K562 (cell line): ENCODE results near the gene QKI. TPM values are rescaled to one million over a fixed set of nuclear protein-coding genes. Genes with fewer than 3 reads are reported as not detected.
A peak's percentile ranks its signal among the peaks of the same experiment; 100 is the strongest.

Experiments used
- BRD9 ChIP-seq: fragments of 450-650 bp; IDR thresholded peaks from 2 replicates; pipeline ENCODE4 v1.6.1; 2018; ENCODE audit warnings: low read depth; ENCODE audit not compliant: partially characterized antibody
- CREM ChIP-seq: IDR thresholded peaks from 2 replicates; pipeline ENCODE4 v1.6.1; 2014; ENCODE audit warnings: antibody characterized with exemption, low read depth
- CTBP1 ChIP-seq: fragments of 450-650 bp; IDR thresholded peaks from 2 replicates; pipeline ENCODE4 v1.6.1; 2016; ENCODE audit warnings: borderline replicate concordance
- E4F1 ChIP-seq: fragments of 250-450 bp; sonication (Bioruptor Pico); IDR thresholded peaks from 2 replicates; pipeline ENCODE4 v1.5.0; 2021; ENCODE audit warnings: mild to moderate bottlenecking, borderline replicate concordance
- ESRRA ChIP-seq: fragments of 450-650 bp; IDR thresholded peaks from 2 replicates; pipeline ENCODE4 v1.6.1; 2014; ENCODE audit warnings: low read depth, mild to moderate bottlenecking, moderate library complexity, borderline replicate concordance
- ETV1 ChIP-seq: fragments of 450-650 bp; conservative IDR thresholded peaks from 2 replicates; pipeline ENCODE4 v1.6.1; 2016; ENCODE audit warnings: missing genetic modification characterization, control low read depth, low read depth, missing compliant biosample characterization
- FOXP4 ChIP-seq: sonication (generic); formaldehyde crosslinking; IDR thresholded peaks from 2 replicates; pipeline ENCODE4 v1.8.0; 2022; ENCODE audit warnings: mild to moderate bottlenecking, missing genetic modification reagents, borderline replicate concordance
- GATA2 ChIP-seq: sonication (generic); formaldehyde crosslinking; IDR thresholded peaks from 2 replicates; pipeline ENCODE4 v1.4.0; 2020; ENCODE audit warnings: mild to moderate bottlenecking, missing genetic modification reagents
- HOXB6 ChIP-seq: fragments of 250-450 bp; sonication (Bioruptor Pico); IDR thresholded peaks from 2 replicates; pipeline ENCODE4 v1.5.1; 2022; ENCODE audit warnings: mild to moderate bottlenecking, borderline replicate concordance
- KHSRP ChIP-seq: fragments of 450-650 bp; IDR thresholded peaks from 2 replicates; pipeline ENCODE4 v1.6.1; 2017
- MAFK ChIP-seq: IDR thresholded peaks from 2 replicates; pipeline ENCODE4 v1.6.1; 2011; ENCODE audit warnings: low read length, improper control_type of control experiment
- MBD2 ChIP-seq: sonication (generic); IDR thresholded peaks from 2 replicates; pipeline ENCODE4 v1.6.1; 2016; ENCODE audit warnings: low read depth, borderline replicate concordance
- MEIS2 ChIP-seq: fragments of 450-650 bp; IDR thresholded peaks from 2 replicates; pipeline ENCODE4 v1.6.1; 2014; ENCODE audit warnings: mild to moderate bottlenecking; ENCODE audit not compliant: partially characterized antibody
- PYGO2 ChIP-seq: fragments of 450-650 bp; IDR thresholded peaks from 2 replicates; pipeline ENCODE4 v1.6.1; 2016; ENCODE audit warnings: mild to moderate bottlenecking, missing genetic modification characterization, moderate library complexity, missing compliant biosample characterization
- RBM25 ChIP-seq: fragments of 200-400 bp; formaldehyde crosslinking; IDR thresholded peaks from 2 replicates; pipeline ENCODE4 v1.6.1; 2018; ENCODE audit warnings: low read length, low read depth, moderate library complexity; ENCODE audit not compliant: severe bottlenecking
- SAP30 ChIP-seq: fragments of 200-600 bp; sonication (generic); IDR thresholded peaks from 2 replicates; pipeline ENCODE4 v1.6.1; 2012; ENCODE audit warnings: borderline replicate concordance, low read depth, mild to moderate bottlenecking, moderate library complexity, low read length, control low read depth, inconsistent platforms; ENCODE audit not compliant: insufficient read depth, poor library complexity, severe bottlenecking
- SMARCB1 ChIP-seq: IDR thresholded peaks from 2 replicates; pipeline ENCODE4 v1.6.1; 2011; ENCODE audit warnings: improper control_type of control experiment, low read depth; ENCODE audit not compliant: insufficient read length
- TEAD4 ChIP-seq, 2 experiments: sonication (generic) in 1 of 2; formaldehyde crosslinking in 1 of 2; IDR thresholded peaks; 2 replicates each; pipeline versions ENCODE4 v1.6.1 to v1.8.0; 2012 to 2022; ENCODE audit warnings: borderline replicate concordance in 1 of 2, inconsistent platforms in 1 of 2, low read length in 1 of 2, mild to moderate bottlenecking in 1 of 2, missing genetic modification reagents in 1 of 2
- TRIM24 ChIP-seq, 2 experiments: fragments of 450-650 bp; IDR thresholded peaks; 2 replicates each; pipeline ENCODE4 v1.6.1; 2016
- ZNF133 ChIP-seq: fragments of 250-450 bp; sonication (Bioruptor Pico); IDR thresholded peaks from 2 replicates; pipeline ENCODE4 v1.4.0; 2020; ENCODE audit warnings: mild to moderate bottlenecking
- ZNF134 ChIP-seq: fragments of 250-450 bp; sonication (Bioruptor Pico); conservative IDR thresholded peaks from 2 replicates; pipeline ENCODE4 v1.4.0; 2020
- ZNF316 ChIP-seq: fragments of 450-650 bp; IDR thresholded peaks from 2 replicates; pipeline ENCODE4 v1.6.1; 2016
- ZNF324 ChIP-seq: fragments of 250-450 bp; sonication (Bioruptor Pico); IDR thresholded peaks from 2 replicates; pipeline ENCODE4 v1.4.0; 2020; ENCODE audit warnings: mild to moderate bottlenecking
- polyA plus RNA-seq, 8 experiments: library from polyadenylated mRNA; depleted of rRNA in 4 of 8; stranded (reverse) in 5 of 8; unstranded in 3 of 8; fragments of >200 nt; fragmentation: Nextera tagmentation in 2 of 8; fragmentation: Illumina TruSeq in 1 of 8; extraction: Ambion mirVana in 2 of 8; extraction: Trizol in 1 of 8; gene quantifications; 2 replicates each; pipeline versions ENCODE4 v1.2.1 to v1.2.3, GENCODE V29; 2011 to 2014; ENCODE audit warnings: inconsistent platforms in 1 of 8, missing spikeins in 1 of 8
- total RNA-seq, 7 experiments: library from RNA; depleted of rRNA in 6 of 7; stranded (reverse); fragments of >200 nt in 6 of 7; fragmentation: Illumina TruSeq in 2 of 7; extraction: Trizol in 2 of 7; gene quantifications; 2 replicates each; pipeline versions ENCODE4 v1.2.1 to v1.2.3, GENCODE V29; 2011 to 2021; ENCODE audit warnings: low replicate concordance in 1 of 7
- TF ChIP-seq, protein P1 (sequence below), 2 experiments: fragments of 200-800 bp in 1 of 2; sonication (Bioruptor generic) in 1 of 2; sonication (generic) in 1 of 2; formaldehyde crosslinking in 1 of 2; IDR thresholded peaks in 1 of 2; conservative IDR thresholded peaks in 1 of 2; 2 replicates each; pipeline versions ENCODE4 v1.5.0 to v1.6.1; 2016 to 2020; ENCODE audit warnings: missing compliant biosample characterization in 1 of 2, missing genetic modification characterization in 1 of 2, missing genetic modification reagents in 1 of 2

Gene QKI
- total and polyA plus RNA-seq, 9 of the 15 experiments (the other 6 are each of a cell fraction or from before 2014, with no cell fraction given): 20.4 to 215 (median 123) TPM

- TF ChIP-seq E4F1 (CRISPR knock-in tag) (no peak), ETV1 (tag) (0 out of 2 replicates have a peak, but pooled peaks have one; percentile 30), TRIM24 (IDR thresholded peaks at IDR 0.05) (peak; percentile 42 to 59; a peak in 2 of 4 replicates), HOXB6 (CRISPR knock-in tag) (no peak), MAFK (peak; percentile 67), MBD2 (0 out of 2 replicates have a peak, but pooled peaks have one; percentile 26), CREM (peak; percentile 82), FOXP4 (CRISPR knock-in tag) (no peak), BRD9 (peak; percentile 60), MEIS2 (peak; percentile 32), GATA2 (peak; percentile 32; the same call in 1 of the 2 replicates), TEAD4 (IDR thresholded peaks at IDR 0.05; ENCODE audit: low read length) (peak; percentile 77), TEAD4 (CRISPR knock-in tag; IDR thresholded peaks at IDR 0.05; ENCODE audit: borderline replicate concordance) (no peak), SMARCB1 (no peak), KHSRP (0 out of 2 replicates have a peak, but pooled peaks have one; percentile 9), PYGO2 (no peak), ESRRA (peak; percentile 57; the same call in 1 of the 2 replicates), ZNF133 (CRISPR knock-in tag) (no peak), ZNF324 (no peak), RBM25 (no peak), ZNF316 (peak; percentile 77), CTBP1 (peak; percentile 52; the same call in 1 of the 2 replicates), ZNF134 (CRISPR knock-in tag) (no peak), SAP30 (no peak)
- TF ChIP-seq, protein P1, sequence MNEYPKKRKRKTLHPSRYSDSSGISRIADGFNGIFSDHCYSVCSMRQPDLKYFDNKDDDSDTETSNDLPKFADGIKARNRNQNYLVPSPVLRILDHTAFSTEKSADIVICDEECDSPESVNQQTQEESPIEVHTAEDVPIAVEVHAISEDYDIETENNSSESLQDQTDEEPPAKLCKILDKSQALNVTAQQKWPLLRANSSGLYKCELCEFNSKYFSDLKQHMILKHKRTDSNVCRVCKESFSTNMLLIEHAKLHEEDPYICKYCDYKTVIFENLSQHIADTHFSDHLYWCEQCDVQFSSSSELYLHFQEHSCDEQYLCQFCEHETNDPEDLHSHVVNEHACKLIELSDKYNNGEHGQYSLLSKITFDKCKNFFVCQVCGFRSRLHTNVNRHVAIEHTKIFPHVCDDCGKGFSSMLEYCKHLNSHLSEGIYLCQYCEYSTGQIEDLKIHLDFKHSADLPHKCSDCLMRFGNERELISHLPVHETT (CRISPR knock-in tag; conservative IDR thresholded peaks at IDR 0.05 in 1 of 2, IDR thresholded peaks at IDR 0.05 in 1 of 2): no peak
Measured at GRCh38 chr6:163572612-163573011, 158.1 kb downstream of the QKI start (continued).
